B cell (primary cell): ENCODE measurements around the gene STX2. TPM values are rescaled to one million over a fixed set of nuclear protein-coding genes. Genes with fewer than 3 reads are reported as not detected.

Source experiments
- ATAC-seq: fragments of 200-7000 bp; cut with Tn5 transposase; one replicate; pipeline ENCODE4 v1.10.0; 2021; ENCODE audit warnings: low read depth, mild to moderate bottlenecking, moderate number of reproducible peaks, moderate library complexity
- CTCF ChIA-PET: fragments of 350-600 bp; sonication (Branson Sonifier 250); formaldehyde crosslinking; loops from one replicate; lab custom pipeline; 2021; ENCODE audit warnings: antibody characterized with exemption, inconsistent platforms; lab: Charles Lee
- POLR2A ChIA-PET: fragments of 350-600 bp; sonication (Branson Sonifier 250); formaldehyde crosslinking; loops from one replicate; lab custom pipeline; 2021; ENCODE audit warnings: antibody characterized with exemption; lab: Charles Lee
- DNase-seq: peaks from one replicate; pipeline ENCODE4 v3.0.0; 2013
- H2AFZ ChIP-seq: 2 replicates; pipeline ENCODE4 v1.6.1; 2012; ENCODE audit warnings: mild to moderate bottlenecking, low read depth, low read length; ENCODE audit not compliant: insufficient read depth, poor library complexity, severe bottlenecking
- H3K27ac ChIP-seq, 2 donors: 1 replicate in 1 of 2; 2 replicates in 1 of 2; pipeline ENCODE4 v1.5.1; 2012 to 2013; ENCODE audit warnings: low read length in 2 of 2, mild to moderate bottlenecking in 2 of 2, moderate library complexity in 1 of 2
- H3K27me3 ChIP-seq, 4 experiments: fragments of 200-600 bp in 1 of 4; sonication (generic) in 1 of 4; replicated peaks in 1 of 4; 1 replicate in 2 of 4; 2 replicates in 2 of 4; pipeline versions ENCODE4 v1.6.1 to v1.7.0; 2013 to 2016; ENCODE audit warnings: low read length in 3 of 4, mild to moderate bottlenecking in 2 of 4, mixed read lengths in 1 of 4, moderate library complexity in 1 of 4; ENCODE audit not compliant: insufficient read depth in 4 of 4, control insufficient read depth in 3 of 4; ENCODE audit errors: control extremely low read depth in 1 of 4
- H3K36me3 ChIP-seq, 2 experiments: replicated peaks in 1 of 2; 1 replicate in 1 of 2; 2 replicates in 1 of 2; pipeline versions ENCODE4 v1.6.1 to v1.7.1; 2013; ENCODE audit warnings: low read length in 1 of 2; ENCODE audit not compliant: insufficient read depth in 2 of 2, control insufficient read depth in 1 of 2; ENCODE audit errors: control extremely low read depth in 1 of 2, extremely low read depth in 1 of 2
- H3K4me1 ChIP-seq, 2 donors: fragments of 200-600 bp in 1 of 2; sonication (generic) in 1 of 2; 1 replicate in 1 of 2; 2 replicates in 1 of 2; pipeline versions ENCODE4 v1.5.1 to v1.6.1; 2013 to 2017; ENCODE audit warnings: low read length in 2 of 2; ENCODE audit not compliant: control insufficient read depth in 2 of 2, insufficient read depth in 2 of 2
- H3K4me2 ChIP-seq: replicated peaks from 2 replicates; pipeline ENCODE3; 2012; ENCODE audit warnings: mild to moderate bottlenecking, low read depth, low read length; ENCODE audit not compliant: poor library complexity, severe bottlenecking
- H3K4me3 ChIP-seq, 5 experiments: fragments of 200-600 bp in 1 of 5; sonication (generic) in 1 of 5; 1 replicate in 3 of 5; 2 replicates in 2 of 5; pipeline versions ENCODE4 v1.5.1 to v1.7.0; 2011 to 2016; ENCODE audit warnings: low read length in 4 of 5, mild to moderate bottlenecking in 4 of 5, low read depth in 2 of 5, control low read depth in 1 of 5, moderate library complexity in 1 of 5; ENCODE audit not compliant: insufficient read depth in 1 of 5; ENCODE audit errors: control extremely low read depth in 1 of 5, extremely low read depth in 1 of 5
- H3K79me2 ChIP-seq: fragments of 200-600 bp; sonication (generic); one replicate; pipeline ENCODE4 v1.6.0; 2016; ENCODE audit warnings: low read length; ENCODE audit not compliant: control insufficient read depth, insufficient read depth
- H3K9ac ChIP-seq: fragments of 200-600 bp; sonication (generic); 2 replicates; pipeline ENCODE4 v1.6.1; 2017; ENCODE audit warnings: mild to moderate bottlenecking, low read length, moderate library complexity
- H3K9me3 ChIP-seq, 3 donors: one replicate each; pipeline versions ENCODE4 v1.6.1 to v1.7.1; 2013; ENCODE audit warnings: low read length in 2 of 3; ENCODE audit not compliant: control insufficient read depth in 2 of 3, insufficient read depth in 1 of 3; ENCODE audit errors: control extremely low read depth in 1 of 3
- H4K20me1 ChIP-seq: 2 replicates; pipeline ENCODE4 v1.6.0; 2012; ENCODE audit warnings: mild to moderate bottlenecking, low read length; ENCODE audit not compliant: insufficient read depth, control insufficient read depth, poor library complexity, severe bottlenecking
- H3K27ac Mint-ChIP-seq: one replicate; pipeline ENCODE4 v1.8.0; 2021; ENCODE audit warnings: mixed read lengths
- H3K27me3 Mint-ChIP-seq: one replicate; pipeline ENCODE4 v1.8.0; 2021; ENCODE audit warnings: mixed read lengths
- H3K4me1 Mint-ChIP-seq: one replicate; pipeline ENCODE4 v1.8.0; 2021; ENCODE audit warnings: mixed read lengths
- H3K4me3 Mint-ChIP-seq: one replicate; pipeline ENCODE4 v1.8.0; 2021; ENCODE audit warnings: mixed read lengths
- H3K9me3 Mint-ChIP-seq: one replicate; pipeline ENCODE4 v1.8.0; 2022; ENCODE audit warnings: mixed read lengths; ENCODE audit not compliant: insufficient read depth
- EZH2 ChIP-seq: IDR thresholded peaks from 2 replicates; pipeline ENCODE4 v1.6.1; 2012; ENCODE audit warnings: borderline replicate concordance, low read depth, mild to moderate bottlenecking, moderate library complexity, low read length; ENCODE audit not compliant: insufficient read depth, poor library complexity, severe bottlenecking
- WGBS: methylation state at CpG from one replicate; pipeline ENCODE4 v1.1.5; 2013; ENCODE audit warnings: missing lambda C conversion rate; ENCODE audit not compliant: insufficient coverage; 5-methylcytosine and 5-hydroxymethylcytosine counted together
- intact Hi-C: fragments of 100-400 bp; cut with micrococcal nuclease; formaldehyde crosslinking; loops from one replicate; pipeline ENCODE4 v1.10.0; 2022
- polyA plus RNA-seq: library from polyadenylated mRNA; depleted of rRNA; stranded (reverse); fragments of >200 nt; gene quantifications from 2 replicates; pipeline ENCODE4 v1.2.3, GENCODE V29; 2012
- total RNA-seq, 2 donors: library from RNA; stranded (reverse); fragments of 120-200 nt in 1 of 2; gene quantifications; 1 replicate in 1 of 2; 2 replicates in 1 of 2; pipeline versions ENCODE4 v1.2.3 to v1.2.4, GENCODE V29; 2013 to 2022
- TF ChIP-seq, protein P1 (sequence below): fragments of 200-600 bp; IDR thresholded peaks from one replicate; pipeline ENCODE4 v1.8.0; 2022; ENCODE audit warnings: antibody characterized with exemption, mild to moderate bottlenecking

Gene STX2
- total and polyA plus RNA-seq, 2 donors (not counting 1 experiment from before 2014, with no cell fraction given) = 12.7 to 19.8 TPM

- TF ChIP-seq EZH2 = no peak
- TF ChIP-seq, protein P1, sequence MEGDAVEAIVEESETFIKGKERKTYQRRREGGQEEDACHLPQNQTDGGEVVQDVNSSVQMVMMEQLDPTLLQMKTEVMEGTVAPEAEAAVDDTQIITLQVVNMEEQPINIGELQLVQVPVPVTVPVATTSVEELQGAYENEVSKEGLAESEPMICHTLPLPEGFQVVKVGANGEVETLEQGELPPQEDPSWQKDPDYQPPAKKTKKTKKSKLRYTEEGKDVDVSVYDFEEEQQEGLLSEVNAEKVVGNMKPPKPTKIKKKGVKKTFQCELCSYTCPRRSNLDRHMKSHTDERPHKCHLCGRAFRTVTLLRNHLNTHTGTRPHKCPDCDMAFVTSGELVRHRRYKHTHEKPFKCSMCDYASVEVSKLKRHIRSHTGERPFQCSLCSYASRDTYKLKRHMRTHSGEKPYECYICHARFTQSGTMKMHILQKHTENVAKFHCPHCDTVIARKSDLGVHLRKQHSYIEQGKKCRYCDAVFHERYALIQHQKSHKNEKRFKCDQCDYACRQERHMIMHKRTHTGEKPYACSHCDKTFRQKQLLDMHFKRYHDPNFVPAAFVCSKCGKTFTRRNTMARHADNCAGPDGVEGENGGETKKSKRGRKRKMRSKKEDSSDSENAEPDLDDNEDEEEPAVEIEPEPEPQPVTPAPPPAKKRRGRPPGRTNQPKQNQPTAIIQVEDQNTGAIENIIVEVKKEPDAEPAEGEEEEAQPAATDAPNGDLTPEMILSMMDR = no peak
- intact Hi-C loops = no loop called here
- Histone ChIP-seq H3K4me3 (no peak overlapping the region), H3K4me1 (no peaks in the 10 kb centered on the region), H3K27ac (no peak overlapping the region), H3K9ac (no peak overlapping the region), H3K79me2 (no peaks in the 10 kb centered on the region), H3K27me3 (no peaks in the 10 kb centered on the region), H3K9me3 (peaks cover 0 to 3% (median 0%) of the 10 kb centered on the region in 3 donors), H4K20me1 (no peaks in the 10 kb centered on the region), H3K4me2 (no peak overlapping the region), H3K36me3 (no peaks in the 10 kb centered on the region), H2AFZ (no peak overlapping the region)
- CTCF ChIA-PET = no interaction called here
- 91% methylated on average over 5 of the region's 7 CpGs for WGBS
- DNase-seq = no peak
- ATAC-seq = no peak
- Mint-ChIP-seq H3K4me1 (no peaks in the 10 kb centered on the region), H3K27ac (no peak overlapping the region), H3K4me3 (no peak overlapping the region), H3K27me3 (peaks cover 12% of the 10 kb centered on the region), H3K9me3 (no peaks in the 10 kb centered on the region)
- POLR2A ChIA-PET = no interaction called here
Measured at GRCh38 chr12:130847112-130847511, 8.1 kb upstream of the STX2 start.

DNA sequence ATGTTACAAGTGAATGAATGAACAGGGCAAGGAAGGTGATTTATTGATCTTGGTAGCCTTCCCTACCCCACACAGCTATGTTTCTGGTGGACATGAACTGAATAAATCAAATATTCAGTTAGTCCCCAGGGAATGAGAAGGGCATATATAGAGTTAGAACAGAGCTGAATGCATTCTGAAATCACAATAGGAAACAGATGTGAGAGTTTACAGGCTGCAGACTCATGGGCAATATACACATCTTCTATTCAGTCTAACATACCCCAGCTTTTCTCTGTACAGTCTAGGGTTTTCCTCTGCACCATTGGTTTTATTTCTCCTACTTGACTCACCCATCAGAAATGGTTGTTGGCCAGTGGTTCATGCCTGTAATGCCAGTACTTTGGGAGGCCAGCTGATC, 7.3 kb upstream of the STX2 start:
- Mint-ChIP-seq H3K4me1 (no peaks in the 10 kb centered on the region), H3K9me3 (no peaks in the 10 kb centered on the region), H3K4me3 (no peak overlapping the region), H3K27ac (no peak overlapping the region), H3K27me3 (peaks cover 12% of the 10 kb centered on the region)
- H3K9ac ChIP-seq = no peak overlapping the region
- peaks cover 0 to 3% (median 0%) of the 10 kb centered on the region in 3 donors for H3K9me3 ChIP-seq
- H3K4me1 ChIP-seq = no peaks in the 10 kb centered on the region
- H3K27me3 ChIP-seq = no peaks in the 10 kb centered on the region
- DNase-seq (no peak), ATAC-seq (no peak)
- ChIA-PET POLR2A (no interaction called here), CTCF (no interaction called here)
- no peak overlapping the region for H2AFZ ChIP-seq
- no peak for TF ChIP-seq EZH2
- TF ChIP-seq, protein P1 = no peak
- H3K36me3 ChIP-seq = no peaks in the 10 kb centered on the region
- H3K27ac ChIP-seq = no peak overlapping the region
- no peak overlapping the region for H3K4me2 ChIP-seq
- no peaks in the 10 kb centered on the region for H3K79me2 ChIP-seq
- intact Hi-C loops = no loop called here
- no peaks in the 10 kb centered on the region for H4K20me1 ChIP-seq
- no peak overlapping the region for H3K4me3 ChIP-seq
